HG02623 (cell line): ENCODE results near the gene LMO4.

Experiments used
- ATAC-seq: cut with Tn5 transposase; IDR thresholded peaks from one replicate; pipeline ENCODE4 v1.9.1; 2021; ENCODE audit warnings: moderate library complexity; ENCODE audit not compliant: unreplicated experiment

Gene LMO4

DNA sequence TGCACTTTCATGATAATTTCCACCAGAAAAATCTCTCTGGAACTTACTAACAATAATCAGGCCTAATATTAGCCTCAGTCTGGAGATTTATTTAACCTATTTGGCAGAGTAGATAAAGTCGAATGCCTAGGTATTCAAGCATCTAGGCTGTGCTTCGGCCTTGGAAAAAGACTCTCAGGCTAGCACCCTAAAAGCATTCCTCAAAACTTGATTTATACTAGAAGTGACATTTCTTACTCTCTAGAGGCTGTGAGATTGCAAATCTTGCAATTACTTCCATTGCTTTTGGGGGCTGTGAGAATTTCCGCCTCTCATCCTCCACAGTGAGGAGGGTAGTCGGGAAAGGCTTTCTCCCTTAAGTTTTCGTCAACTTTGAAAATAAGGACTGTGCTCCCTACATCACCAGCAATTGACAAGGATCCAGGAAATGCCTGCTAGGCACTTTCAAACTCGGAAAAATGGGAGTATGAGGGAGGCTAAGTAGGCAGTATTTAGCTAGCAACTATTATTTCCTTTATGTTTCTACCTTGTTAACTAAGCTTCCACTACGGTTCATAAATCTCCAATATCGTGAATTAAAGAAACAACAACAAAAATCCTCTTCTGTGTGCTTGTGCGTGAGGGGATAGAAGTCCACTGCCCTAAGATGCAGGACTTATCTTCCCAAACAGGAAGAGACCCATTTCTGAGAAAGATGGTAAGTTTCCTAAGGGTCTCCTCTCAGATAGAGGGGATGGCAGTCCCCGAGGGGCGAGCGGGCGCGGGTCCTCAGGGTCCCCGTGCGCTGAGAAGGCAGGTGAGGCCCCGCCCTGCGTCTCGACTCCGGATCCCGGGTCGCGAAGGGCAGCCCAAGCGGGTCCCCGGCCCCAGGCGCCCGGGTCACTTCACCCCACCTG is 1.1 kb upstream of the LMO4 start:
- no peak for ATAC-seq

DNA sequence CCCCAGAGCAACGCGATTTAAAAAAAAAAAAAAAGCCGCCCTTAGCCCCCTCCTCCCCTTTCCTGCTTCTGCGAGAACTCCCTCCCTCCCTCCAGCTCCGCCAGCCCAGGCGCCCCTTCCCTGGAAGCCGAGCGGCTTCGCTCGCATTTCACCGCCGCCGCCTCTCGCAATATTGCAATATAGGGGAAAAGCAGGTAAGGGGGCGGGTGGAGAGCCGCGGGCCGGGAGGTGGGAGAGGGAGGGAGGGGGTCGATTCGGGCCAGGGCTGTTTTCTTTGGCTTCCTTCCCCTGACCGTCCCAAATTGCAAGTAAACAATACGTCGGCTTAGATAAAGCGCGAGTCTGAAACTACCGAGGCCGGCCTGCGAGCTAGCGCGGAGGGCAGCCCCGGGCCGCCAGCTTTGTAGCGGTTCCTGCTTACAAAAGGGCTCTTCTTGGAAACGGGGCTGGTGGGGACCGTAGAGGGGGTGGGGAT is 408 bp downstream of the LMO4 start:
- no peak for ATAC-seq

DNA sequence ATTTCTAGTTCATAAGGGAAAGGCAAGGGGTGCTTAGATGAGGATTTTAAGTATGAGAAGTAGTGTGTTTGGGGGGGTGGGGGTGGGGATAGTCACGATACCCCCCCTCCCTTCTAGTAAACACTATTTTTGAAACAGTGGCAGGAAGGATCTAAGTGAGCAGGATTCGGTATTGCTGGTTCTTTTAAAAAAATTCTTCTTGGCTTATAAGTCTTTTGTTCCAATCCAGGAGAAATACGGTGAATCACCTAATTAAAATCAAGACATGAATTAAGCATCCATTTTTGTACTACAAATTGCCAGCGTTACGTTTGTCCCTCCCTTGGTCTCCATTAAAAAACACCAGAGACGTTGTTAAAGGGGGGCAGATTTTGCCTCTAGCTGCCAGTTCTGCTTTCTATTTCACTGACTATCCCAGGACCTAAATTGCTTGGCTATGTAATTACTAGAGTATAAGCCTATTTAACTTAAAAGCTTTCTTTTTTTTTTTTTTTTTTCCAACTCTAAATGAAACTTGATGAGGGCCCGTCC is 911 bp downstream of the LMO4 start:
- no peak for ATAC-seq

DNA sequence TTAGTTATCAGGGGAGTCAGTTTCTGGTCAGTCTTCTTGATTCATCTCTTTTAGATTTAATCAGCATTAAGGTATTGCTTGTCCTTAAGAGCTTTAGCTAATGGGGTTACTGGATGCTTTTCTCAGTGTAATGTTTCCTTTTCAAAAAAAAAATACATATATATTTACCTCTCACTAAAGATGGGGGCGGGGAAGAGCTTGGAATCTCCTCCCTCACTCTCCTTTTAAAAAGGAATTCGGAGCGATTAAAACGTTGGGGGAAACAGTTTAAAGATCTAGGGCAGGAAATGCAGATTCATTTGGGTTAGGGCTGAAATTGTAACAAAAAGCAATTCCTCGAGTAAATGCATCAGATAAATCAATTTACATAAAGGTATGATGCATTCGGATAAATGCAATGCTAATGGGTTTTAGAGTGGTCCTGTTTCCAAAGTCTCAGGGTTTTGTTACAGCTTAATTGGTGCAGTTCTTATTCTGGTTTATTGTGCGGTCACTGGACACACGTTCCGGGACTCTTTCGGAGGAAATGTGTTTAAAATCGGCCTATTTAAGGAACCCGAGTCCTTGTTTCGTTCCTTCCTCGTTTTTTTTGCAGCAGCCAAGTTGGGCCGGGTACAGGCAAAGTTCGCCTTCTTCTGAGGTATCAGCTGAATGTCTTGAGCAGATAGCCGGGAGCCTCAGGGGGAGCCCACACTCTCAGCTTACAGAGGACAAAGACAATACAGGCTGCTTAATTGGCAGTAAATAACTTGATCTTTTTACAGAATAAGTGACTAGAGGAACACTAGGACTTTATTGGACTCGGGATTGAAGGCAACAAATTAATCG is 1.6 kb downstream of the LMO4 start:
- ATAC-seq, result no peak

DNA sequence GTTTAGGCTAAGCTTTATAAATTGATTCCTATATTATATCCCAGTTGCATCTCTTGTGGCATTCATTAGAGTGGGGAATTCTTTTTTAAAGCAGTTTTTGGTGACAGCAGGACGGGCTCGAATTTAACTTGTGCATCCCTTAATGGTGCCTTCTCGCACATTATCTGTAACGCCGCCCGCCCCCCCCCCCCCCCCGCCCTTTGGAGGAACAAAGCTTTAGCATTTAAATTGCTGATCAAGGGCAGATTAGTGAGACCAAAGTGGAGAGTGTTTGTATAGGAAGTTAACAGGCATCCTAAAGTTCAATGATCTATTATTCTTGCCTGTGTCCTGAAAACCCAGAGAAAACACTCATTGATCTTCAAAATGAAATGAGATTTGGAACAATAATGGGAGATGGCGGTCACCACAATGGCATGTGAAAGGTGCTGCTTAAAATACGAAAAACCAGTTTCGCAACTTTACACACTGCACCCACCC is 2.2 kb downstream of the LMO4 start:
- no peak for ATAC-seq

DNA sequence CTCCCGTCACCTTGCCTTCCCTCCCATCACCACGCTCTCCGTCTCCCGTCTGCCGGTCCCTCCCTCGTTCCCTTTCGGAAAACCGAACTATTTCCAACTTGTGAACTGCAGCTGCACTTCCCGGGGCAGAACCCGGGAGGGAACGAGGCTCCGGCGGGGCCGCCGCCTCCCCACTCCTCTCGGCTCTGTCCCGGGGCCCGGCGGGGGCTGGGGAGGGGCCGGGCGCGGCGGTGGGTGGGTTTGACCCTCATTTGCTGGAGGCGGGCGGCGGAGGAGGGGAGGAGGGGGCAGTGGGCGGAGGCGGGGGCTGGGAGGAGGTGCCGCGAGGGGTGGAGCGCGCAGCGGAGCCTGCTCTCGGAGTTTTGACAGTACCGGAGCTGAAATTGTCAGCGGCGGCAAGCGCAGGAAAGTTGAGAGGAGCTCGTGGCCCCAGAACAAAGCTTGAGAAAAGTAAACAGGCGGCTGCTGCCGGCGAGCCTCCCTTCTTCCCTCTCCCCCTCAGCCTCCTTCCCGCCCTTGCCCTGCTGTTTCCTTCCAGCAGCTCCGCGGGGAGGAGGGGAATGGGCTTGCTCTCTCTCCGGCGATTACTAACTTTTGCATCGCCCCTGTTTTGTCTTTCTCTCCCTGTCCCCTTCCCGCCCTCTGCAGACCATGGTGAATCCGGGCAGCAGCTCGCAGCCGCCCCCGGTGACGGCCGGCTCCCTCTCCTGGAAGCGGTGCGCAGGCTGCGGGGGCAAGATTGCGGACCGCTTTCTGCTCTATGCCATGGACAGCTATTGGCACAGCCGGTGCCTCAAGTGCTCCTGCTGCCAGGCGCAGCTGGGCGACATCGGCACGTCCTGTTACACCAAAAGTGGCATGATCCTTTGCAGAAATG is 2.9 kb downstream of the LMO4 start:
- ATAC-seq, result peak; percentile 6

DNA sequence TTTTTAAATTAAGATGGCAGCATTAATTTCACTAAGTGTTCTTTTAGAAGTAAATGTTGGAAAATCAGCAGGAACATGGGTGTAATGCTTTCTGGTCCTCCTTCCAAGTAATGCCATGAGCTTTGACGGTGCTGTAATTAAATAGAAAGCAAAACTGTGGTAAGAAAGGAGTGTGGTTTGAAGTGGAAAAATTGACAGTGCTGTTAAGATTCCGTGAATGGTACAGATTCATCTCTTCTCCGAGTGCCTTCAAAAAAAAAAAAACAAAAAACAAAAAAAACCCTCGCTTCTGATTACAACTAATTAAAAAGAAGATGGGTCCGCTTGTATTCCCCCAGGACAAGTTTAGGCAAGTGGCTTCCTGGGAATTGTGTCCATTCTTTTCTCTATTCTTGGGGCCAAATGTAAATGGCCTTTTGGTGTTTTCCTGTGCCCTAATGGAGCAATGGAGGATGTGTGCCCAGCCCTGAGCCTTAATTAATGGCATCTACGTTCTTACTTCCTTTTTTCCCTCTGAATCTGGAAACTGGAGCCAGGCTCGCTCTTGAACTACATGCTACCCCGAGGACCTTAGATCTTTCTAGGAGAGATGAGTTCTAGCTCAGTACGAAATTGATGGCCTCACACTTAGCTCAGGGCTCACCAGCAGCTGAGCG is 5.1 kb downstream of the LMO4 start:
- no peak for ATAC-seq

DNA sequence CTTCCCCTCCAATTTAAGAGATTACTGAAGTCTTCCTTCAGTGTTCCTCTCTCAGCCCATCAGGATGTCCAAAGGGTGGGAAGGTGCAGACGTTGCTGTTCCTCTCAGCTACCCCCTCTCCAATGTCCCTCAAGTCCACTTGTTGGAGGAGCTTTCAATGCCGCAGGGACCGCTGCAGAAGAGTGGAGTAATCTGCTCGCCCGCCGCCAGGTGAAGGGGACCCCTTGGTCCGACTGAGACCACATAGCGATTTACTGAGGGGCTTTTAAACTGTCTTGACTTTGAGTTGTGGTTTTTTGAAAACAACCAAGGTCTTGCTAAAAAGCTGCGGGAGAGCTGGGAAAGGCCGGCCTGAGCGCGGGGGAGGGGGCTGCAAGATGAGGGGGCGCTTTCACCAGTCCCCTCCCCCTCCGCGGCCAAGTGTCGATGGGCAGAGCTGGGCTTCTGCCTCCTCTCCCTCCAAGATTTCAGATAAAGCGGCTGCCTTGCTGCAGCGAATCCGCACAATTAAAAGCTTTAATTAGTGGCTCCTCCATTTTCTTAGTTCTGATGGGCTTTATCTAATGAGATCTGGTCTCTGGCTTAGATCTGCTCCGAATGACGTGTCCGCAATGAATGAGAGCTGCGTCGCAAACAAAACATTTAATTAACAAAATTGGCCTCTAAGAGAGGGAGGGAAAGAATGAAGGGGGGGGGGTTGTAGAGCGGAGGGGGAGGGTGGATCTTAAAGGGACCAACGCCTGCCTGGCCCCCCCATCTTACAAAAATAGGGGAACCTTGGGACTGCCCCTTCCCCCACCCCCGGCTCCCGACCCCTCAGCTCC is 5.9 kb downstream of the LMO4 start:
- no peak for ATAC-seq

DNA sequence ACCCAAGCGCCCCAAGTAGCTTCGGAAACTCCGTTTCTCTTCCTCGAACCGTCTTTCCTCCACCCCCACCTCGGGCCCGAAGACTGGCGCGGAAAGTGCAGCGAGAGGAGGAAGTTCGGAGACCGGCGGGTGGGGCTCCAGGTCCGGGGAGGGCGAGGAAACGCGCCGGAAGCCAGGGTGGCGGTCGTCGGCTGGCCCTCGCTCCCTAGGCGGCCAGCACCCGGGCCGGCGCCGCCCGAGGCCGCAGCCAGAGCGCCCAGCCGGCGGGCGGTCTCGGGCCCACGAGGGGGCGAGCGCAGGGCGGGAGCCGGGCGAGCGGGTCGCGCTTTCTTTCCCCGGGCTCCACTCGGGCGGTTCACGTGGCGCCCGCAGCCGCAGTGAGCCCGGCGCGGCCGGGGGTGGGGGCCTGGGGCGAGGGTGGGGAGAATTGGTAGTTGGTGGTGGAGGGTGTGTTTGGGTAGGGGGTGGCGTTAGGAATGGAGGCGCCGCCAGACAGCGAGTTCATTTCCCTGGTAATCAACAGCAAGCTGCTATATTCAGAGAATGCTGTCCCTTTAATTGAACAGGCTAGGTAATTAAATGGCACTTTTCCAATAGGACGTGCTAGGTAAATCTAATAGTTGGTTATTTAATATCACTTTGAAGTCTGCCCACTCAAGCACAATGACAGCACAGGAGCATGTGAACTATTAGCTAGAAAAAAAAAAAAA is 6.7 kb downstream of the LMO4 start:
- peak; percentile 45 for ATAC-seq

DNA sequence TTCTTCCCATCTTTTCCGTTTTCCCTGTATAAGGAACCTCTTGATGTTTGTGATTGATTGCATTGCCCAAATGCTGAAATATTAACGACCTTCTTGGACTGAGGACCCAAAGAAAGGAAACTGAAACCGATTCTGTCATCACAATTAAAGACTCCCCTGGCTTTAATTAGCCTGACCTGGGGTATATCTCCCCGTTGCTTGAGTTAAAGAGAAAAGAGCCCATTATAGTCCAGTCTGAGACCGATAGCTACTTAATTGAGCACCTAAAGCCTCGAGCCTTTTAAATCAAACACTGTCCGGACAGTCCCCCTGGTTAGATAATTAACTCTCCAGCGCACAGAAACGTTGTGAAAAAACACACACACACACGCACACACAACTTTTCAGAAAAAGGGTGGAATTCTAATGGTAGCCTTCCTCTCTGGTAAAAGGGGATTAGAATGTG is 8.0 kb downstream of the LMO4 start:
- no peak for ATAC-seq

DNA sequence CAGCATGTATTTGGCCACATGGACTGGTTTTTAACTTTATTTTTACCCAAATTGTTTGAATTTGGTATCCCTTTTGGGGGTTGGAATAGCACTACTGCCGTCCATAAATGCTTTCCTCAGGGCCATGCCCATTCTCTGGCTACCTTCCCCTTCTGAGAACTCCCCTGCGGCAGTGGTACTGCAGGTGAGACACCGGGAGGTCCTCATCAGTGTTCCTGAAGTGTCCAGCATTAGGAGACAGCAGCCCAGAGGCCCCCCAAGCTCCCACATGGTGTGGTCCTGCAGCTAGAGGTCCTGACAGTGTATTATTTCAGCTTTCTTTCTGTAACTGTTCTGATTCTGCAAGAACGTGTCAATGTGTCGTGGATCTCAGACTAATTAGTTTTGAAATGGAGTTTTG is 8.9 kb downstream of the LMO4 start:
- ATAC-seq, result no peak

DNA sequence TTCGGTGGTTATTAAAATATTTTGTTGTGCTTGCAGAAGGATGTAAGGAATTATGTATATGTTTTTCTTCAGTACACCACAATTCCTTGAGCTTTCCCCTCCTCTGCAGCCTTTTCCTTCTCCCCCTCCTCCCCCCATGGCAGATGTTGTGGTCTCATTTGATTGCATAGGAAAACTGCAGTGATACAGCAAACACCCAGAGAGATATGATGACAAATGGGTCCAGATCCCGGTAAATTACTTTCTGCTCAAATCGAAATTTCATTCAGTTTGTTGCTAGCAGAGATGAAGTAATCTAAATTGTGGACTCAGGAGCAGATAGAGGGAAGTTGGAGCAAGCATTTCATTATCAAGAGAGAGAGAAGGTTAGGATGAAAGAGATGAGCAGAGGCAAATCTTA is 9.9 kb downstream of the LMO4 start:
- no peak for ATAC-seq

DNA sequence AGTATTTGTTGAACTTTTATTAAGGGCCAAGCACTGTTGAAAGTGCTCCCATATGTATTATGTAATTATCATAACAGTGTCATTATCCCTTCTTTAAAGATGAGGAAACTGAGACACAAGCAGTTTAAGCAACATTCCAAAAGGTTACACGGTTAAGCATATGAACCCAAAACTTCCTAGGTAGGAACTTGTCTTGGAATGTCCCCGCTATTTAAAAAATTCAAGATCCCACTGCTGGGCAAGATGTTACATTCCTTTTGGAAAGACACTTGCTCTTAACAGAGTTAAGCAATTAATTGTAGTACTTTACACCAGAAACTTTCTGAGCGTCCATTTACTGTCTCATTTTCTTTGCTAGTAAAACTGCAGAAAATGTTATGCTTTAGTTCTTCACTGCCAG is 15.6 kb downstream of the LMO4 start:
- no peak for ATAC-seq

DNA sequence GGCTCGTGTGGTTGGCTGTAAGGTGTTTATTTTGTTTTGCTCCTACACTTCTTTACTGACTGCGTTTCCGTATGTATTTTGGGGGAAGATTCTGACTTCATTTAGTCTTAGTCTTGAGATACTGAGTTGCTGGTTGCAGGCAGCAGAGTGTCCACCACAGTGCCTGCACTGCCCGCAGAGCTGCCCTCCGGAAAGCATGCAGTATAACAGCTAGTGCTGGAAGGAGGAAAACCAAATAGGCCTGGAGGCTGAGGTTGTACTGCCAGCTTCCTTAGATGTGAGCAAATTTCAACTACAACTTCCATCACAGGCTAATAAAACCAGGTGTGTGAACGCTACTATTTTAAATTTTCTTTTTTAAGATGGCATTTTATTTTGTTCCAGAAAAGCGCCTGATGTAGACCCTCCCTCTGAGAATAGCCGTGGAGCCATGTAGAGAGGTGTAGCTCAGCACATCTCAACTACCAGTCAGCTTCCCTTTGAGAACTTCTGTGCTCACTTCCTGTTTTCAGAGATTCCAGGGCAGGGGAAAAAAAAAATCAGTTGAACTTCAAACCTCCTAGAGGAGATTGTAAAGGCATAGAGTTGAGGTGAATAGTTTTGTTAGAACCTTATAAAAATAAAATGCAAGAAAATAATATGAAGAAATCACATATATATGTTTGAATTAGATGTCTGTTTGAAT is 17.6 kb downstream of the LMO4 start:
- ATAC-seq, result no peak

DNA sequence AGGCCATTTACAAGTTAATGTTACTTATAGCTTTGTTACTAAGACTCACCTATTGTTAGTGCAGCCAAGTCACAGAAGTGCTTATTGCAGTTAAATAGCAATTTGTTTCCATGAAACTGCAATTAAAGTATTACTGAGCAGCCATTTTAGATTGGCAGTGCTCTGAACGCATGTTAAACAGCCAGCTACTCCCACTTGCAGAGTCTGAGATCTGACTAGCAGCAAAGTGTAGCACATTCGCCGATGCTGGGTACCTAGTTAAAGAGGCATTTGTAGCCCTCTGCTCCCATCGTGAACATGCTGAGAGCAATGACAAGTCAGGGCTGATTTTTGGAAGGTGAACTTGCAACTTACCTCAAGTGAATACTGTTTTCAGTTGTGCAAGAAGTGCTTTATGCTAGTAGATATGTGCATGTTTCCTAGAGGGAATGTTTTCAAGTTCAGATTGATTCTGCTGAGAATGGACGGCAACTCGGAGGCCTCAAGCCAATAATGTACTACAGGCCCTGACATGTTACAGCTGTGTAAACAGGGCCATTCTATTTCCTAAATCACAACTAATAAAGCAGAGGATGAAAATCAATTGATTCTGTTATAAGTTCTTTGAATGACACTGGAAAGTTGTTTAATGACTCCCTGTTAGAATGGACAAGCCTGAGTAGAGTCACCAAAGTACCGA is 19.8 kb downstream of the LMO4 start:
- no peak for ATAC-seq

DNA sequence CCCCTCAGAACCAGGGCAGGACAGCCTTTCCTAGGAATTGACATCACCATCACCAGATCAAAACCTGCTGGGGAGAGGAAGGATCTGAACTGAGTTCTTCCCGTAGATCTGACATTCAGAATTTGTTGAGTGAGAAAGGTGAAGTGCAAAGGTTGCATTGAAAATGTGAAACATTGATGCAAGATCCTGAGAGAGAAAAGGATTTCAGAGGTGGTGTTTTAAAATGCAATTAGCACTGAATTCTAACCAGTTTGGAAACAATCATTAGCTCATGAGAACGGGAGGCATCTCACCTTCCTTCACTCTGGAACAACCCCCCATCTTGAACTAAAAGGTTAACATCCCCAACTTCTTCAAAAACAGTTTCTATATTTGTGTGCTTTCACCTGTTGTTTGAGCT is 20.4 kb downstream of the LMO4 start:
- no peak for ATAC-seq

DNA sequence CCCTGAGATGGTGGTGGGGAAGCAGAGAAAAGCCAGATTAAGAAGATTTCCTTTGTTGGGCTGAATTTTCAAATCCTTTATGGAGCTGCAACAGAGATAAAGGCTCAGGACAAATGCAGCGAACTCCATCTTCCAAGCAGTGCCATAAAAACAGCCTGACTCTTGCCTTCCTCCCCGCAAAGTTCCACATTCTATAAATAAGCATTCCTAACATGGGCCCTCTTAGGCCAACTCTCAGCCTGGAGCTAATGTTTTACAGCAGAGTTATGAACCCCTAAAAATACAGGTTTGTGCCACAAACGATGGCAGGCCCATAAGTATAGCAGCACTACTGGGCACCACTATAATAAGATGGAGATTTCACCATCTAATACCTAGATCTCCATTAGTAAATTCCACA is 27.2 kb downstream of the LMO4 start:
- no peak for ATAC-seq
